Mammary epithelial cell (primary cell): ENCODE measurements around the gene UBP1.

Source experiments
- EZH2 ChIP-seq: IDR thresholded peaks from 2 replicates; pipeline ENCODE4 v1.6.1; 2012; ENCODE audit warnings: low read length, inconsistent platforms, borderline replicate concordance
- TF ChIP-seq, protein P1 (sequence below), 2 donors: IDR thresholded peaks in 1 of 2; conservative IDR thresholded peaks in 1 of 2; 2 replicates each; pipeline ENCODE4 v1.5.1; 2011 to 2012; ENCODE audit warnings: inconsistent platforms in 2 of 2, low read length in 2 of 2, mild to moderate bottlenecking in 2 of 2, control low read depth in 1 of 2, low read depth in 1 of 2; ENCODE audit not compliant: insufficient read depth in 1 of 2; ENCODE audit errors: extremely low read depth in 1 of 2

GRCh38 chr3:33474896-33475295, 34.7 kb upstream of the UBP1 start:
- TF ChIP-seq, protein P1, sequence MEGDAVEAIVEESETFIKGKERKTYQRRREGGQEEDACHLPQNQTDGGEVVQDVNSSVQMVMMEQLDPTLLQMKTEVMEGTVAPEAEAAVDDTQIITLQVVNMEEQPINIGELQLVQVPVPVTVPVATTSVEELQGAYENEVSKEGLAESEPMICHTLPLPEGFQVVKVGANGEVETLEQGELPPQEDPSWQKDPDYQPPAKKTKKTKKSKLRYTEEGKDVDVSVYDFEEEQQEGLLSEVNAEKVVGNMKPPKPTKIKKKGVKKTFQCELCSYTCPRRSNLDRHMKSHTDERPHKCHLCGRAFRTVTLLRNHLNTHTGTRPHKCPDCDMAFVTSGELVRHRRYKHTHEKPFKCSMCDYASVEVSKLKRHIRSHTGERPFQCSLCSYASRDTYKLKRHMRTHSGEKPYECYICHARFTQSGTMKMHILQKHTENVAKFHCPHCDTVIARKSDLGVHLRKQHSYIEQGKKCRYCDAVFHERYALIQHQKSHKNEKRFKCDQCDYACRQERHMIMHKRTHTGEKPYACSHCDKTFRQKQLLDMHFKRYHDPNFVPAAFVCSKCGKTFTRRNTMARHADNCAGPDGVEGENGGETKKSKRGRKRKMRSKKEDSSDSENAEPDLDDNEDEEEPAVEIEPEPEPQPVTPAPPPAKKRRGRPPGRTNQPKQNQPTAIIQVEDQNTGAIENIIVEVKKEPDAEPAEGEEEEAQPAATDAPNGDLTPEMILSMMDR (conservative IDR thresholded peaks at IDR 0.05 in 1 of 2, IDR thresholded peaks at IDR 0.05 in 1 of 2; ENCODE audit: extremely low read depth in 1 of 2, insufficient read depth in 1 of 2, low read depth in 1 of 2, low read length in 2 of 2): no peak
- TF ChIP-seq EZH2: no peak
